HUES48 (cell line): ENCODE measurements around the gene KHDC1.
"Not testable (repeated sequence)": the region's sequence is repeated elsewhere in the genome, so short reads cannot be mapped to it uniquely, and the experiment has no call there.

Experiments used
- H3K27ac ChIP-seq: one replicate; pipeline ENCODE4 v1.7.0; 2013; ENCODE audit warnings: low read depth, low read length, inconsistent platforms
- H3K27me3 ChIP-seq: 2 replicates; pipeline ENCODE4 v1.6.1; 2013; ENCODE audit warnings: mild to moderate bottlenecking, low read length; ENCODE audit not compliant: control insufficient read depth, insufficient read depth
- H3K36me3 ChIP-seq: 2 replicates; pipeline ENCODE4 v1.6.1; 2013; ENCODE audit warnings: low read length; ENCODE audit not compliant: control insufficient read depth, insufficient read depth
- H3K4me1 ChIP-seq: 2 replicates; pipeline ENCODE4 v1.6.1; 2013; ENCODE audit warnings: mild to moderate bottlenecking, low read length; ENCODE audit not compliant: control insufficient read depth, insufficient read depth
- H3K4me3 ChIP-seq: 2 replicates; pipeline ENCODE4 v1.5.1; 2013; ENCODE audit warnings: mild to moderate bottlenecking, low read depth, low read length
- H3K9ac ChIP-seq: 2 replicates; pipeline ENCODE4 v1.6.1; 2013; ENCODE audit warnings: mild to moderate bottlenecking, low read depth, low read length, moderate library complexity
- H3K9me3 ChIP-seq: 2 replicates; pipeline ENCODE4 v1.6.1; 2013; ENCODE audit warnings: low read length; ENCODE audit not compliant: control insufficient read depth, insufficient read depth

KHDC1 gene, protein sequence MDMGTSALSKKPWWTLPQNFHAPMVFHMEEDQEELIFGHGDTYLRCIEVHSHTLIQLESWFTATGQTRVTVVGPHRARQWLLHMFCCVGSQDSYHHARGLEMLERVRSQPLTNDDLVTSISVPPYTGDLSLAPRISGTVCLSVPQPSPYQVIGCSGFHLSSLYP

DNA sequence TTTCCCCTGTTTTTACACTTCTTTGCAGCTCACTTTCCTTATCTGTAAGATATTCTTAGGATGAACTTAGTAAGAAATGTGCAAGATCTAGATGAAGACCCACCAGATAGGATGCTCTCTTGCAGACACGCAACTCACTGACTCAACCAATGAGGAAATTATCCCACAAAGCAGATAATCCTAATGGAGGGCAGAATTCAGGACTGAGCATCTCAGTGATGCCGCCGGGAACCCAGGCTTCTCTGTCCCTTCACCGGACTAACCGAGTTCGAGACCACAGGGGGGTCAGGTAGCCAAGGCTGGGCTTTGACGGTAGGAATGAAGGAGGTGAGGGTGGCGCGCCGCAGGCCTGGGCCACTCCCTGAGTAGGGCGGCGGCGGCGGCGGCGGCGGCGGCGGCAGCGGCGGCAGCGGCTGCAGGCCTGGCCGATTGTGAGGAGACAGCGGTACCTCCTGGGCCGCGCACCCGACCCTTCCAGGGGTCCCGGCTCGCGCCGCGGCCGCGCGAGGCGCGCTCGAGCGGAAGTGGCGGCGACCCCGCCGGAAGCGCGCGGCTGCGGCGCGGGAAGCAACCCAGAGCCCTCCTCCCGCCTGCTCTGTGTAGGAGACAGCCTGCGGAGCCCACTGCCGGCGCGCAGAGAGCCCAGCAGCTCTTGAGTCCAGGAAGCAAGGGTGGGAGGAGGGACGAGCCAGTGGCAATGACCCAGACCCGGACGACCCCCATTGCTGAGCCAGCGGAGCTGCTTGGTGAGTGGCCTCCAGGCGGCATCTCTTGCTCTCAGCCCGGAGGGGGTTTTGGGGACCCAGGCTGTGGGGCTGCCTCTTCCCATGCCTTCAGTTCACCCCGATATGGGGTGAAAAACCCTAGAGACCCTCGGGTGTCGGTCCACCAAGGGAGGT is at the start of gene KHDC1:
TSS of gene KHDC1 (minus strand) at position 526 of the 899 bp plus-strand sequence. CDS start 20,679 bp downstream, outside the sequence.
- Histone ChIP-seq H3K4me1 (peaks cover 14% of the 10 kb centered on the region), H3K27me3 (no peaks in the 10 kb centered on the region), H3K4me3 (peak within 1 kb of the TSS; percentile 69), H3K9me3 (no peaks in the 10 kb centered on the region), H3K9ac (peak within 1 kb of the TSS; percentile 59), H3K36me3 (peaks cover 5% of the 10 kb centered on the region; the same call in 1 of the 2 replicates), H3K27ac (peak within 1 kb of the TSS; percentile 56)

DNA sequence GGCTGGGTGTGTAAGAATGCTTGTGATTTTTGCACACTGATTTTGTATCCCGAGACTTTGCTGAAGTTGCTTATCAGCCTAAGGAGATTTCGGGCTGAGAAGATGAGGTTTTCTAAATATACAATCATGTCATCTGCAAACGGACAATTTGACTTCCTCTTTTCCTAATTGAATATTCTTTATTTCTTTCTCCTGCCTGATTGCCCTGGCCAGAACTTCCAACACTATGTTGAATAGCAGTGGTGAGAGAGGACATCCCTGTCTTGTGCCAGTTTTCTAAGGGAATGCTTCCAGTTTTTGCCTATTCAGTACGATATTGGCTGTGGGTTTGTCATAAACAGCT is 47.5 kb upstream of the KHDC1 start:
- H3K9ac ChIP-seq, H3K27me3 ChIP-seq, H3K36me3 ChIP-seq, H3K27ac ChIP-seq, H3K9me3 ChIP-seq, H3K4me1 ChIP-seq: not testable (repeated sequence)
- peak overlapping the region; percentile 79 for H3K4me3 ChIP-seq

DNA sequence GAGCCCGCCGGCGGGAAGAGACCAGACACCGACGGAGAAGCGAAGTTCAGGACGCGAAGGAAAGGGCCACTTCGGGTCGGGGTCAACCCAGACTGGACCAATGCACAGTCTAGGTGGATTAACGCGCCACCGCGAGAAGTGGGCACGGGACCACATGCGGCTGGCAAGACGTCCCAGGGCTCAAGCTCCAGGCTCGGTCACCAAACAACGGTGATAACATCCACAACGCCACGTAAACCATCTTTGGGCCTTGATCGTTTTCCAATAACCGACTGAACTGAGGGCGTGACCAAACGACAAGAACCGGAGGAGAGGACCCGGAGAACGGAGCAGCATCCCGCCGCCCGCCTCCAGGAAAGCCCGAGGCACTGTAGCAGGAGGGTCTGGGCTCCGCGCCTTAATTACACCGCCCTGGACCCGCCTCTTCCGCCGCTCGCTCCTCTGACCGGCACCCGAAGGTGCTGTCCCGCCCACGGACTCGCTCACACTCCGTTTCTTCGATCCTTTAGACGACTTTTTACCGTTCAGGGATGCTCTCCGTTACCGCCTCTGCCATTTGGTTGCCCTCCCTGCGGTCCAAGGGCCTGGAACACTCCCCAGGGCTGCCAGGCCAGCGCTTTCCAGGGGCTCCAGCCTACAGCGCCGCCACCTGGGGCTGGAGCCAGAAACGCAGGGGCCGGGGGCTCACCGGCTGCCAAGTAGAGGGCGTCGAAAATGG is 46.9 kb upstream of the KHDC1 start:
- no peaks in the 10 kb centered on the region for H3K9me3 ChIP-seq
- H3K27me3 ChIP-seq = no peaks in the 10 kb centered on the region
- H3K4me3 ChIP-seq = peak overlapping the region; percentile 79
- H3K36me3 ChIP-seq = 0 out of 2 replicates have a peak, but pooled peaks cover 3% of the 10 kb centered on the region
- H3K4me1 ChIP-seq = no peaks in the 10 kb centered on the region; the same call in 1 of the 2 replicates
- peak overlapping the region; percentile 53 for H3K27ac ChIP-seq
- peak overlapping the region; percentile 67 for H3K9ac ChIP-seq

DNA sequence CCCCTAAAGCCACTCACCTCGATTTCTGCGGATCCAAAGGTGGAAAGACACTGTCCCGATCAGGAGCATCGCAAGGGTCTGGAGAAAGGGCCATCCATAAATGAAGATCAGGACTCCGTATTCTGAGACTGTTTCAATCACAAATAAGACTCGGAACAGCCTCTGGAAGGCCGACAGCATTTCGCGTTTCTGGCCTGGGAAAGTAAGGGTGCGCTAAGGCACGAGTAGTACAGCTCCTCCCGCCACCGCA is 46.5 kb upstream of the KHDC1 start:
- H3K4me3 ChIP-seq = peak overlapping the region; percentile 79
- peak overlapping the region; percentile 53 for H3K27ac ChIP-seq
- no peaks in the 10 kb centered on the region for H3K9me3 ChIP-seq
- H3K9ac ChIP-seq = peak overlapping the region; percentile 67
- no peaks in the 10 kb centered on the region for H3K27me3 ChIP-seq
- H3K4me1 ChIP-seq = no peaks in the 10 kb centered on the region; the same call in 1 of the 2 replicates
- 0 out of 2 replicates have a peak, but pooled peaks cover 3% of the 10 kb centered on the region for H3K36me3 ChIP-seq

DNA sequence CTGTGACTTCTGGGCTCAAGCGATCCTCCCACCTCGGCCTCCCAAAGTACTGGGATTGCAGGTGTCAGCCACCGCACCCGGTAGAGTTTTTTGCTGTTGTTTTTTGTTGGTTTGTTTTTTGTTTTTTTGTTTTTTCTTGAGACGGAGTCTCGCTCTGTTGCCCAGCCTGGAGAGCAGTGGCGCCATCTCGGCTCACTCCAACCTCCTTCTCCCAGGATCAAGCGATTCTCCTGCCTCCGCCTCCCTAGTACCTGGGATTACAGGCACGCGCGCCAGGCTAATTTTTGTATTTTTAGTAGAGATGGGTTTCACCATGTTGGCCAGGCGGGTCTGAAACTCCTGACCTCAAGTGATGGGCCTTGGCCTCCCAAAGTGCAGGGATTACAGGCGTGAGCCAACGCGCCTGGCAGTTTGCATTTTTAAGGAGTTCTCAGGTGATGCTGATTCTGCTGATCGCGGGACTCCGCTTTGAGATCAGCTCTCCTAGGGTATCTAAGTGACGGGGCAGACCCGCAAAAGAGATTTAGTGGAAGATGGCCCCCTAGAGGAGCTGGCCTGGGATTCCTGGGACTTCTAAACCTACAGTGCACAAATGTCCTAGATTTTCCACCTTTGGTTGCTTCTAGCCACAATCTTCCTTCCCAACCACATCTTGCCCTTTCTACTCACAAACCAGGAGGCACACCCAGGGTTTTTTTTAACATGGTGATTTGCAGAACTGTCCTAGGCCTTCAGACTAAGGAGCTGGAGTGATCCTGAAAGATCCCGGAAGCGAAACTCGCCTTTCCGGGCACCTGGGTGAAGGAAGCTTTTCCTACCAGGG is 45.9 kb upstream of the KHDC1 start:
- Histone ChIP-seq H3K27me3 (no peaks in the 10 kb centered on the region), H3K9ac (peak overlapping the region; percentile 67), H3K4me1 (no peaks in the 10 kb centered on the region; the same call in 1 of the 2 replicates), H3K4me3 (peak overlapping the region; percentile 79), H3K27ac (peak overlapping the region; percentile 53), H3K36me3 (0 out of 2 replicates have a peak, but pooled peaks cover 3% of the 10 kb centered on the region), H3K9me3 (no peaks in the 10 kb centered on the region)

DNA sequence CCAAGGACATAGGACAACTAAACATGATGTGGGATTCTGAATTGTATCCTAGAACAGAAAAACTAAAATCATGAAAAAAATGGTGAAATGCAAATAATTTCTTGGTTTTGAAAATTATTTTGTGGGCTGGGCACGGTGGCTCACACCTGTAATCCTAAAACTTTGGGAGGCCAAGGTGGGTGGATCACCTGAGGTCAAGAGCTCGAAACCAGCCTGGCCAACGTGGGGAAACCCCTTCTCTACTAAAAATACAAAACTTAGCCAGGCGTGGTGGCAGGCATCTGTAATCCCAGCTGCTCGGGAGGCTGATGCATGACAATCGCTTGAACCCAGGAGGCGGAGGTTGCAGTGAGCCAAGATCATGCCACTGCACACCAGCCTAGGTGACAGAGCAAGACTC is 40.8 kb upstream of the KHDC1 start:
- not testable (repeated sequence) for H3K4me3 ChIP-seq, H3K9ac ChIP-seq, H3K27me3 ChIP-seq, H3K27ac ChIP-seq, H3K4me1 ChIP-seq, H3K9me3 ChIP-seq
- peaks cover 23% of the 10 kb centered on the region; the same call in 1 of the 2 replicates for H3K36me3 ChIP-seq

DNA sequence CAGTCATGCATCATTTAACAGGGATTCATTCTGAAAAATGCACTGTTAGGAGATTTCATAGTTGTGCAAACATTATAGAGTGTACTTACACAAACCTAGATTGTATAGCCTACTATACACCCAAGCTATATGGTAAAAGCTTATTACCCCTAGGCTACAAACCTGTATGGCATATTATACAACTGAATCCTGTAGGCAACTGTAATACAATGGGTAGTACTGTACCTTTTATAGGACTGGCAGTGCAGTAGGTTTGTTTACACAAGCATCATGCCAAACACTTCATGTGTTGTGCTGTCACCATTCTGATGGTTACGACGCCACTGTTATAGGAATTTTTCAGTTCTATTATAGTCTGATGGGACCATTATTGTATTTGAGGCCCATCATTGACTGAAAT is 39.3 kb upstream of the KHDC1 start:
- no peak overlapping the region for H3K4me3 ChIP-seq
- 0 out of 2 replicates have a peak, but pooled peaks cover 5% of the 10 kb centered on the region for H3K4me1 ChIP-seq
- peaks cover 24% of the 10 kb centered on the region for H3K36me3 ChIP-seq
- H3K9me3 ChIP-seq = no peaks in the 10 kb centered on the region
- H3K27ac ChIP-seq = no peak overlapping the region
- H3K9ac ChIP-seq = no peak overlapping the region
- no peaks in the 10 kb centered on the region for H3K27me3 ChIP-seq

DNA sequence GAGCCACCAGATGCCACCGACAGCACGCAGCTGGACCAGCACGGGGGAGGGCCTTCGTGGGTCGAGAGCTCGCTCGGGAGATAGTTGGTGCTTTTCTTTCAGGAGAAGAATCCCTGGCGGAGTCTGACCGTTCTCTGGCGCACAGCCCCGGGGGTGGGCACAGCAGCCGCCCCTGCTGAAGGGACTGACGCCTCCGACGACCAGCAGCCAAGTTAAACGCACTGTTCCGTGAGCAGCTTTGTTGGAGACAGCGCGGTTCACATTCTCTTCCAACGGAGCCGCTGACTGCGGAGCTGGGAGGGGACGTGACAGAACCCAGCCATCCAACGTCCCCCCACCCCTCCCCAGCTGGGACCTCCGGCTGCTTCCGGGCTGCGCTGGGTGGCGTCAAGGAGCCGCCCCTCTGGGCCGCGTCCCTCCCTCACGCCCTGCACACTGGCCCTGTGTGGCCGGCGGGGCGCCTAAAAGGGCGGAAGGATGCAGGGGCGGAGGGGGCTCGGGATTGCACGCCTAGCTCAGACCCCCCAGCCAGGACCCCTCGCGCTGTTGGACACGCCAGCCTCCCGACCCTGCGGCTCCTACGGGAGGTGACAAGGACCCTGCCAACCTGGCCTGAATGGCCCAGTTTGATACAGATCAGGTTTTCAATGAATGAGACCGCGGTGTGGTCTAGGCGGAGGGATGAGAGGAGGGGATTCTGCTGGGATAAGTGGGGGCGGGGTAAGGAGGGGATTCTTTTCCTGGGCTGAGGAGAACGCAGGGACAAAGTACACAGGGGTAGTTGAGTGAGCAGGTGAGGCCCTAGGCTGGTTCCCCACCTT is 36.4 kb upstream of the KHDC1 start:
- Histone ChIP-seq H3K9me3 (no peaks in the 10 kb centered on the region), H3K27ac (no peak overlapping the region), H3K4me1 (0 out of 2 replicates have a peak, but pooled peaks cover 5% of the 10 kb centered on the region), H3K27me3 (no peaks in the 10 kb centered on the region), H3K36me3 (peaks cover 25% of the 10 kb centered on the region), H3K9ac (no peak overlapping the region), H3K4me3 (no peak overlapping the region)

DNA sequence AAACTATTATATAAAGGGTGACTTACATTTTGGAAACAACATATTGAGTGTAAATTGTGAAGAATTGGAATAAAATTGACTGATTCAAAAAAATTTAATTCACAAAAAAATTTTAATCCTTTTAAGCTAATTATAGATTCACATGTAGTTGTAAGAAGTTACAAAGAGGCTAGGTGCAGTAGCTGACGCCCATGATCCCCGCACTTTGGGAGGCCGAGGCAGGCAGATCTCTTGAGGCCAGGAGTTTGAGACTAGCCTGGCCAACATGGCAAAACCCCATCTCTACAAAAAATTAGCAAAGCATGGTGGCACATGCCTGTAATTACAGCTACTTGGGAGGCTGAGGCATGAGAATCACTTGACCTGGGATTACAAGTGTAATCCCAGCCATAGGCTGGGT is 30.3 kb upstream of the KHDC1 start:
- Histone ChIP-seq H3K4me1 (no peaks in the 10 kb centered on the region), H3K4me3 (no peak overlapping the region), H3K36me3 (peaks cover 18% of the 10 kb centered on the region), H3K9ac (no peak overlapping the region), H3K27me3 (no peaks in the 10 kb centered on the region), H3K9me3 (no peaks in the 10 kb centered on the region), H3K27ac (no peak overlapping the region)

DNA sequence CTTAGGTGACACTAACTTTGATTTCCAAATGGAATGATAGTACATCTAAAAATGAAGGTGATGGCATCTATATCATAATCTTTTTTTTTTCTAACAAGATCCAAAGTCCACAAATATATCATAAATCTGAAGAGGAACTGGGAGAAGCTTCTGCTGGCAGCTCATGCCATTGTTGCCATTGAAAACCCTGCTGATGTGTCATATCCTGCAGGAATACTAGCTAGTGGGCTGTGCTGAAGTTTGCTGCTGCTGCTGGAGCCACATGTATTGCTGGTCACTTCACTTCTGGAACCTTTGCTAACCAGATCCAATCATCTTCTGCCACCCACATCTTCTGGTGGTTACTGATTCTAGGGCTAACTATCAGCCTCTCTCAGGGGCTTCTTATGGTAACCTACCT is 27.4 kb upstream of the KHDC1 start:
- H3K36me3 ChIP-seq = peaks cover 14% of the 10 kb centered on the region
- no peak overlapping the region for H3K27ac ChIP-seq
- no peak overlapping the region for H3K9ac ChIP-seq

More for the DNA sequence above, 27.4 kb upstream of the KHDC1 start:
- no peaks in the 10 kb centered on the region for H3K27me3 ChIP-seq
- no peaks in the 10 kb centered on the region for H3K9me3 ChIP-seq
- H3K4me1 ChIP-seq = no peaks in the 10 kb centered on the region
- no peak overlapping the region for H3K4me3 ChIP-seq
